Activated T-helper 17 cell treated with anti-CD3 and anti-CD28 coated beads, Interleukin-2, amount 50 U/mL, for 72 hours (primary cell): ENCODE measurements around the gene BAIAP2L2. TPM values are rescaled to one million over a fixed set of nuclear protein-coding genes. Genes with fewer than 3 reads are reported as not detected.
A peak's percentile ranks its signal among the peaks of the same experiment; 100 is the strongest.
"Not testable (repeated sequence)": the region's sequence is repeated elsewhere in the genome, so short reads cannot be mapped to it uniquely, and the experiment has no call there.

ENCODE experiments used
- ATAC-seq: fragments of 150-1000 bp; cut with Tn5 transposase; replicated peaks from 2 replicates; pipeline ENCODE4 v1.10.0; 2021; ENCODE audit warnings: mild to moderate bottlenecking, moderate library complexity
- H3K27ac Mint-ChIP-seq: one replicate; pipeline ENCODE4 v1.8.0; 2022; ENCODE audit warnings: mixed read lengths
- H3K27me3 Mint-ChIP-seq: one replicate; pipeline ENCODE4 v1.8.0; 2022; ENCODE audit warnings: mixed read lengths
- H3K36me3 Mint-ChIP-seq: one replicate; pipeline ENCODE4 v1.8.0; 2022; ENCODE audit warnings: low read depth, mild to moderate bottlenecking, mixed read lengths
- H3K4me1 Mint-ChIP-seq: one replicate; pipeline ENCODE4 v1.8.0; 2022; ENCODE audit warnings: mixed read lengths
- H3K4me3 Mint-ChIP-seq: one replicate; pipeline ENCODE4 v1.8.0; 2022; ENCODE audit warnings: mild to moderate bottlenecking, mixed read lengths
- H3K9me3 Mint-ChIP-seq: one replicate; pipeline ENCODE4 v1.8.0; 2022; ENCODE audit warnings: mixed read lengths
- total RNA-seq, 2 donors: library from RNA; stranded (reverse); gene quantifications; one replicate each; pipeline ENCODE4 v1.2.3, GENCODE V29; 2022

BAIAP2L2 gene
- total RNA-seq, 2 donors from 2014 or later, result 0.84 to 2.1 TPM

- ATAC-seq, result no peak
- H3K27ac Mint-ChIP-seq, result no peak overlapping the region
- H3K36me3 Mint-ChIP-seq, result no peaks in the 10 kb centered on the region
- no peak overlapping the region for H3K4me3 Mint-ChIP-seq
- no peaks in the 10 kb centered on the region for H3K4me1 Mint-ChIP-seq
- peaks cover 11% of the 10 kb centered on the region for H3K27me3 Mint-ChIP-seq
- H3K9me3 Mint-ChIP-seq, result no peaks in the 10 kb centered on the region
Observed at GRCh38 chr22:38082986-38083710, 27.3 kb downstream of the BAIAP2L2 start.

GRCh38 chr22:38081941-38082828 lies 28.3 kb downstream of the BAIAP2L2 start:
- Mint-ChIP-seq H3K27me3 (peaks cover 4% of the 10 kb centered on the region), H3K4me1 (no peaks in the 10 kb centered on the region), H3K36me3 (no peaks in the 10 kb centered on the region), H3K4me3 (peak overlapping the region; percentile 27), H3K9me3 (no peaks in the 10 kb centered on the region), H3K27ac (no peak overlapping the region)
- ATAC-seq, result peak; percentile 30

DNA sequence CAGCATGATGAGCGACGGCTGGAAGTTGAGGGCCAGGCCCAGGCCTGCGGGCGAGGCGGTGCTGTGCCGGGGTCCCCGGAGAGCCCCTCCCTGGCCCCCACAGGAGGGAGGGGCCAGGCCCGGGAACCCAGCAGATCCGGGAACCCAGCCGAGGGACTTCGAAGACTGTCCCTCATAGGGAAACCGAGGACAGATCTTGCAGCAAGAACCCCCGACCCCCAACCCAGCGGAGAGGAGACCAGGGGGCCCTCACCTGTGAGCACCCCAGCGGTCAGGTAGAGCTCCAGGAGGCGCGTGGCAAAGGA lies 28.9 kb downstream of the BAIAP2L2 start:
- Mint-ChIP-seq H3K27me3 (peaks cover 4% of the 10 kb centered on the region), H3K4me1 (no peaks in the 10 kb centered on the region), H3K27ac (no peak overlapping the region), H3K36me3 (no peaks in the 10 kb centered on the region), H3K9me3 (no peaks in the 10 kb centered on the region), H3K4me3 (no peak overlapping the region)
- ATAC-seq, result no peak

GRCh38 chr22:38080850-38081635 lies 29.4 kb downstream of the BAIAP2L2 start:
- Mint-ChIP-seq H3K9me3 (no peaks in the 10 kb centered on the region), H3K27ac (no peak overlapping the region), H3K27me3 (peaks cover 4% of the 10 kb centered on the region), H3K4me1 (no peaks in the 10 kb centered on the region), H3K4me3 (no peak overlapping the region), H3K36me3 (no peaks in the 10 kb centered on the region)
- peak; percentile 61 for ATAC-seq

DNA sequence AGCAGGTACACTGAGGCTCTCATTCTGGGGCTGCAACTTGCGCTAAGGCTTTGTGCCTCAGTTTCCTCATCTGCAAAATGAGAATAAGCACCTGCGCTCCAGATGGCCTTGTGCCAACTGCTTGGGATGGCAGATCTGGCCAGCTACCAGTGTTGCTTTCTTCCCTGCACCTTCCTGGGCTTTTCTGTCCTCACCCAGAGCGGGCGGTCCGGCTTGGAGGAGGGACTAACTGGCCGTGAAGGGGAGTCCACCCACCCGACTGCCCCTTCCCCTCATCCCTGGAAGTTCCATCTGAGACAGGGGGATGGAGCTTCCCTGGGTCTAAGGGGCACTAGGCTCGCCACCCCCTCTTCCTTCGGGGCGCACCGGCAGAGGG lies 30.0 kb downstream of the BAIAP2L2 start:
- no peak for ATAC-seq
- Mint-ChIP-seq H3K27me3 (peaks cover 4% of the 10 kb centered on the region), H3K4me3 (no peak overlapping the region), H3K4me1 (no peaks in the 10 kb centered on the region), H3K9me3 (no peaks in the 10 kb centered on the region), H3K36me3 (no peaks in the 10 kb centered on the region), H3K27ac (no peak overlapping the region)

- peaks cover 4% of the 10 kb centered on the region for H3K27me3 Mint-ChIP-seq
- H3K27ac Mint-ChIP-seq, result no peak overlapping the region
- H3K9me3 Mint-ChIP-seq, result no peaks in the 10 kb centered on the region
- no peak overlapping the region for H3K4me3 Mint-ChIP-seq
- H3K36me3 Mint-ChIP-seq, result no peaks in the 10 kb centered on the region
- H3K4me1 Mint-ChIP-seq, result no peaks in the 10 kb centered on the region
- no peak for ATAC-seq
Observed at GRCh38 chr22:38079804-38080203, 30.7 kb downstream of the BAIAP2L2 start.

GRCh38 chr22:38079208-38079607 lies 31.3 kb downstream of the BAIAP2L2 start:
- H3K27ac Mint-ChIP-seq, H3K27me3 Mint-ChIP-seq, H3K4me3 Mint-ChIP-seq, ATAC-seq, H3K4me1 Mint-ChIP-seq, H3K9me3 Mint-ChIP-seq, H3K36me3 Mint-ChIP-seq: not testable (repeated sequence)

DNA sequence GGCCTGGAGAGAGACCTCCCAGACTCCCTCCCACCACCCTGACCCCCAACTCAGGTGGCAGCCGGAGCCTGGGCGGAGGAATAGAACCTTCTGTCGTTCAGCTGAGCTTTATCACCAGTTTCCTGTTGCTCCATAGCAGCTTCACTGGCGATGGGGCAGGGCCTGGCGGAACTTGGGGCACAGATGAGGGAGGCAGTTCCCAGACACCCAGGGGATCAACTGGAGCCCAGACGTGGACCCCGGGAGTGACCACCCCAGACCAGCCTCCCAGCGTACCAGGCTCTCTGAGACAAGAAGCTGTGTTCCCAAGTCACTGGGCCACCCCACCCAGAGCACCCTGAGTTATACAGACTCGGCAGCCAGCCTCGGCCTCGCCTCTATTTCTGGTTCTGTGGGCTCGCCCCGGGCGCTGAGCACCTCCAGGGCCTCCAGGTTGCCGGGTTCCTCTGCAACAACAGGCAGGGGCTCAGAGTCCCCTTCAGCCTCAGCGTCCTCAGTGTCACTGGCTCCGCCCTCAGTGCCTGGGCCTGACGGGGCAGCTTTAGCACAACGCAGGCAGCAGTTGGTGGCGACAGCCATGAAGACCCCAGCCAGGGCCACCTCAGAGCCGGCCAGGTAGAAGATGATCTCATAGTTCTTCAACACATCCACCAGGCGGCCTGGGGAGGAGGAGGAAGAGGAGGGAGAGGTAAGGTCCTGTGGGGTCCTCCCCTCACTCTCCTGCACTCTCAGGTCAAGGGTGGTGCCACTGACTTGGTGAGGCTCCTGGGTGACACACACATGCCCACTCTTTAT lies 32.2 kb downstream of the BAIAP2L2 start:
- ATAC-seq, result no peak
- Mint-ChIP-seq H3K4me1 (no peaks in the 10 kb centered on the region), H3K27ac (no peak overlapping the region), H3K4me3 (no peak overlapping the region), H3K27me3 (peaks cover 4% of the 10 kb centered on the region), H3K9me3 (no peaks in the 10 kb centered on the region), H3K36me3 (peaks cover 8% of the 10 kb centered on the region)

GRCh38 chr22:38077595-38077994 lies 32.9 kb downstream of the BAIAP2L2 start:
- H3K36me3 Mint-ChIP-seq, result peaks cover 15% of the 10 kb centered on the region
- H3K4me1 Mint-ChIP-seq, result no peaks in the 10 kb centered on the region
- ATAC-seq, result no peak
- no peak overlapping the region for H3K27ac Mint-ChIP-seq
- peaks cover 4% of the 10 kb centered on the region for H3K27me3 Mint-ChIP-seq
- no peaks in the 10 kb centered on the region for H3K9me3 Mint-ChIP-seq
- H3K4me3 Mint-ChIP-seq, result no peak overlapping the region

DNA sequence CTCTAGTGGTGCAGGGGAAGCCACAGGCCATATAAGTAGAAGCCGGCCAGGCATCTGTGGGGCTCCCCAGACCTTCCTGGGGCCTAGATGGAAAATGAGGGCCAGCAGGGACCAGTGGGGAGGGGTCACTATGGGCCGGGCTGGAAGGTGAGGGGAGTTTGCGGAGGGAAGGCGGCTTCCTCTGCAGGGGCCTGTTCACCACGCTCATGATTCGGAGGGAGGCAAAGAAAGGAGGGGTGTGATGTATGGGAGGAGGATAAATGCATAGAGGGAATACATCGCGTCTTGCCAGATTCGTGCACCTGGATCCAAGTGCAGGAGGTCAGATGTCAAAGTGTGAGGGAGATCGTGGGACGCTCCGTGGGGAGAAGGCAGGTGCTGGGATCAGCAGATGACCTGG lies 33.4 kb downstream of the BAIAP2L2 start:
- H3K27me3 Mint-ChIP-seq, result peaks cover 4% of the 10 kb centered on the region
- H3K9me3 Mint-ChIP-seq, result no peaks in the 10 kb centered on the region
- no peak overlapping the region for H3K27ac Mint-ChIP-seq
- H3K36me3 Mint-ChIP-seq, result peaks cover 20% of the 10 kb centered on the region
- no peak overlapping the region for H3K4me3 Mint-ChIP-seq
- H3K4me1 Mint-ChIP-seq, result no peaks in the 10 kb centered on the region
- ATAC-seq, result no peak

DNA sequence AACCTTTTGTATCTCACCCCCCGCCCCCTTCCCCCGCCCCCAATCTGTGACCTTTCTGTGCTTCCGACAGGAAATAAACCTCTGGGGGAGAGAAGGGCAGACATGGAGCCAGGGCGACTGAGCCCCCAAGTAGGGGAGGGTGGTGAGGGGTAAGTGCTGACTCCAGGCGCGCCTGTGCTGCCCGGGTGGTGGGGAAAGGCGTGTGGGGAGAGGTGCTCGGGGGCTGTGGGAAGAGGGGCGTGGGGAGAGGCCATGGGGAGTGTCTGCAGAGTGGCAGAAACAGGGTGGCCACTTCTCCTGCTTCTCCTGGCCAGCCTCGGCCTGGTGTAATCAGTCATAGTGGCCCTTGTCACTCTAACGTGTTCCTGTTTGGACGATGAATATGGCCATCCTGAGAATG lies 34.5 kb downstream of the BAIAP2L2 start:
- H3K27ac Mint-ChIP-seq, result no peak overlapping the region
- no peaks in the 10 kb centered on the region for H3K4me1 Mint-ChIP-seq
- H3K4me3 Mint-ChIP-seq, result no peak overlapping the region
- ATAC-seq, result no peak
- H3K36me3 Mint-ChIP-seq, result peaks cover 21% of the 10 kb centered on the region
- H3K9me3 Mint-ChIP-seq, result no peaks in the 10 kb centered on the region
- H3K27me3 Mint-ChIP-seq, result peaks cover 4% of the 10 kb centered on the region

DNA sequence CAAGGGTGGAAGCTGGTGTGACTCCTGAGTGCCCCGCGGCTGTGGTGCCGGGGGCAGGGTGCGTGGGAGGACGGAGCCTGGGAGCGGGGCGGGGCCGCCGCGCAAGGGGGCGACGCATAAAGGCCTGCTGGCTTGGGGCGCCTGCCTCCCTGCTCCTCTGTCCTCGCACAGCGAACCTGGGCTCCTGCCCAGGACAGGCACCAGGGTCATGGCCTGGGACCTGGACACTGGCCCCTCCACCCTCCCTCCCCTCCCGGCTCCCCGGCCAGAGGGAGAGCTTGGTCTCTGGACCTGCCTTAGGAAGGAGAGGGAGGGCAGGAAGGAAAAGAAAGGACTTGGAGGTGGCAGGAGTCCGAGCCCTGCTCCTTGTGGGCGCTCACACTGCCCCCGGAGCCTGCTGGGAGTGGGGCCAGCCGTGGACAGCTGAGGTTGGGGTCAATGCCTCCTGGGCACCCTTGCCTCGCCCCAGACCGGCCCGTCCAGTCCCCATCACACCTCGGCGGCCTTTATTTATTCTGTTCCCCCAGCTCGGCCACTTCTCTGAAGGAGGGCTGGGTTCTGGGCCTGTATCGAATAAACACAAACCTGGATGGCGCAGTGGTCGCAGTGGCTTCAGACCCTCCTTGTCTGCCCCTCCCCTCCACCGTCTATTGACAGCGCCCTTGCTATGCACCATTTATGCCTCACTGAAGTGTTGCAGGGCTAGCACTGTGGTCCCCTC lies 35.2 kb downstream of the BAIAP2L2 start:
- no peak for ATAC-seq
- no peaks in the 10 kb centered on the region for H3K4me1 Mint-ChIP-seq
- H3K36me3 Mint-ChIP-seq, result peaks cover 21% of the 10 kb centered on the region
- H3K27ac Mint-ChIP-seq, result no peak overlapping the region
- H3K4me3 Mint-ChIP-seq, result no peak overlapping the region
- no peaks in the 10 kb centered on the region for H3K9me3 Mint-ChIP-seq
- peaks cover 4% of the 10 kb centered on the region for H3K27me3 Mint-ChIP-seq

DNA sequence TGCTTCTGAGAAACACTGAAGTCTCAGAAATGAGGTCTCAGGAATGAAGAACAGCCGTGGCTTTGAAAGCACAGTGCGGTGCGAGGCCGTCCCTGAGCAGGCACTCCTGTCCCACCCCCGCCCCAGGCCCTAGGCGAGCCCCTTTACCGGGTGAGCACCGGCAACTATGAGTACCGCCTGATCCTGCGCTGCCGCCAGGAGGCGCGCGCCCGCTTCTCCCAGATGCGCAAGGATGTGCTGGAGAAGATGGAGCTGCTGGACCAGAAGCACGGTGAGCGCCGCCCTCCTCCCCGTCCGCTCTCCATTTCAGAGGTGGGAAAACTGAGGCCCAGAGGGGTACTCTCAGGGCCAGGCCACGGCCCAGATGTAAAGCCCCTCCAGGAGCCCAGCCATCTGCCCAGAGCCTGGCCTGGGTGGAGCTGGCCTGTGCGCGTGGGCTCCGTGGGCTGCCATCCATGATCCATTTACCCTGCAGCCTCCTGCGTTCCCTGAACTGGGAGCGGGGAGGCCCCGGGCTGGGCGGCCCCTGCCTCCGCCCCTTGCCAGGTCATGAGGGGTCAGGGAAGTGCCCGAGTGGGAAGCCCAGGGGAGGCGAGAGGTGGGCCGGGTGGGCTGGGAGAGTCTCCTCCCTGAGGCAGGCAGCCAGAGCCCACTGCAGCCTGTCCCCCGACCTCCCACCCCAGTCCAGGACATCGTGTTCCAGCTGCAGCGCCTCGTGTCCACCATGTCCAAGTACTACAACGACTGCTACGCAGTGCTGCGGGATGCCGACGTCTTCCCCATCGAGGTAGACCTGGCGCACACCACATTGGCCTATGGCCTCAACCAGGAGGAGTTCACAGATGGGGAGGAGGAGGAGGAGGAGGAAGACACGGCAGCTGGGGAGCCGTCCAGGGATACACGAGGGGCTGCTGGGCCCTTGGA lies 36.0 kb downstream of the BAIAP2L2 start:
- Mint-ChIP-seq H3K4me1 (no peaks in the 10 kb centered on the region), H3K9me3 (no peaks in the 10 kb centered on the region), H3K27me3 (no peaks in the 10 kb centered on the region), H3K27ac (no peak overlapping the region), H3K4me3 (no peak overlapping the region), H3K36me3 (peaks cover 21% of the 10 kb centered on the region)
- no peak for ATAC-seq
